HG03575 (cell line): ENCODE results near the gene GPR87.

Experiments used
- ATAC-seq: cut with Tn5 transposase; IDR thresholded peaks from one replicate; pipeline ENCODE4 v1.9.1; 2021; ENCODE audit not compliant: unreplicated experiment, insufficient number of reproducible peaks, low FRiP score; ENCODE audit errors: extremely low read depth

GPR87 gene

GRCh38 chr3:151316267-151316991 is at the start of gene GPR87:
Gene GPR87 (minus strand): TSS chr3:151316820. CDS start chr3:151300100, 16,720 bp downstream.
- no peak for ATAC-seq

DNA sequence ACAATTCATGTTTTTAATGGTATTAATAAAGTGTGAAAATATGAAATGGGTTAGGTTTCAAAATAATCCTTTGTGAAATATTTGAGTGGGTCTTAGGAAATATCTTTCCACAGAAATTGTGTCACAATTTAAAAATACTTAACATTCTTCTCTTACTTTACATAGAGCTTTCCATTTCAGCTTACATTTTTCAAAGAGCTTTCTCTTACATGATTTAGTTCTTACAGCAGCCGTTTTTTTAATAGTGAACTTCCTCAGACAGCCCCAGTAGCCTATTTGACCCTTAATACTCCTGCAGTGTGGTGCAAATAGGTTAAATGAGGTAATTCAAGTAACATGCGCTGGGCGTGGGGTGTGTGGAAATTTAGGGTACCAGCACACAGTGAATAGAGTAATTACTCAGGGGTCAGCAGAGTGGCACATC is 46.1 kb upstream of the GPR87 start:
- no peak for ATAC-seq

- ATAC-seq: no peak
Observed at GRCh38 chr3:151357463-151357850, 40.8 kb upstream of the GPR87 start.

DNA sequence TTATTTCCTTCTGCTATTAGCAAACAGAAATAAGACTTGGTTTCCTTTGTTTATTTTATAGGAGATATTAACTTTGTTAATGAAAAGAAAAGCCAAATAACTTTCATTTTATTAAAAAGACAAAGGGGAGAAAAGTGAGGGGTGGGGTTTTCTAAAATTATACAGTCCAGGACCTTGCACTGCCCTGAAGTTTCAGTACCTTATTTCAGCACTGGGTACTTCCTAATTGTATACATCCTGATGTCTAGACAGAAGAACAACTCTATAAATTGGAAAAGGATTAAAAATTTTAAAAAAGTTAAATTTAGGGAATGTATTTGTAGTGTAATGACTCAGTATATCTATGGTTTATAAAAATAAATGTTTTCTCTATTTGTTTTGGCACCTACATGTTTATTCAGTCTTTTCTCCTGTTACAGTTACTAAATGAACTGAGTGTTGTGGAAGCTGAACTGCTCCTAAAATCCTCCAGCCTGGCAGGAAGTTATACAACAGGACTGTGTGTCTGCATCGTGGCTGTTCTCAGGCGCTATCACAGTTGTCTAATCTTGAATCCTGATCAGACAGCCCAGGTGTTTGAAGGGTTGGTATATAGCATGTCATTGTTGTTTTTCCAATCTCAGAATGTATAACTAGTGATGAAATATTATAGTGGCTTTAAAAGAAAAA is 40.3 kb upstream of the GPR87 start:
- ATAC-seq: no peak

GRCh38 chr3:151351648-151352047 is 35.0 kb upstream of the GPR87 start:
- no peak for ATAC-seq

DNA sequence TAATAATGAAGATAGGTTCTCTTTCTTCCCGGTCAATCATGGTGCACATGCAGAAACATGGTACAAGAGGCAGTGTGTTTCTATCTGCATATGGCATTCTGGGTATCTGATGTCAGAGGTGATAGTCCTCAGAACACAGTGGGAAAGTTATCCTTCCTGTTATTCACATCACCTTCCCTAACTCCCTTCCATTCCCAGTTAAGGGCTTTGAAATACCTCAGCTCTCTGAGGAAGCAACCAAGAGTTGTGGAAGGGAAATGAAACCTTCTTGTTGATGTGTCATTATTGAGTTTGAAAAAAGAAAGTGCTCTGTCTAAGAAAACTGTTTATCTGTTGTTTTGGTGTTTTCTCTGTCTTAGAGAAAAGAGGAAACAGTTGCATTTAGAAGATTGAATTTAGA is 34.6 kb upstream of the GPR87 start:
- ATAC-seq: peak; percentile 70

DNA sequence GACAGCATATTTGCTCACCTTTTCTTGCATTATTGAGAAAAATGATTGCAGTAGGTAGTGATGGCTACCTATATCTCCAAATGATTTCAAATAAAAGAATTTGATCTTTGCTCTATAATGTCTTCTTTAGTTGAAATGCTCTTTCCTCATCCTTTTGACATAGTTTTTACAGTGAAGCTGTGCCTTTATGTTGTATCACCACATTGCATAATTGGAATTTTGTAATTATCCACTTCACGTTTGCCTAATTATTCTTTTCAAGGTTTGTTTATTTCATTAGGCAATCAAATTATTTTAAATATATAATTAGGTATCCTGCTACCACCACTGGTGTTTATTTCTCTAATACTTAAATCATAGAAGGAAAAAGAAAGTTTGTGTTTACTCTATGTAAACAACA is 34.0 kb upstream of the GPR87 start:
- no peak for ATAC-seq

GRCh38 chr3:151347432-151347831 is 30.8 kb upstream of the GPR87 start:
- ATAC-seq: no peak

GRCh38 chr3:151346292-151346691 is 29.7 kb upstream of the GPR87 start:
- no peak for ATAC-seq

GRCh38 chr3:151345859-151346258 is 29.2 kb upstream of the GPR87 start:
- ATAC-seq: no peak

- no peak for ATAC-seq
Observed at GRCh38 chr3:151331696-151332095, 15.1 kb upstream of the GPR87 start.

DNA sequence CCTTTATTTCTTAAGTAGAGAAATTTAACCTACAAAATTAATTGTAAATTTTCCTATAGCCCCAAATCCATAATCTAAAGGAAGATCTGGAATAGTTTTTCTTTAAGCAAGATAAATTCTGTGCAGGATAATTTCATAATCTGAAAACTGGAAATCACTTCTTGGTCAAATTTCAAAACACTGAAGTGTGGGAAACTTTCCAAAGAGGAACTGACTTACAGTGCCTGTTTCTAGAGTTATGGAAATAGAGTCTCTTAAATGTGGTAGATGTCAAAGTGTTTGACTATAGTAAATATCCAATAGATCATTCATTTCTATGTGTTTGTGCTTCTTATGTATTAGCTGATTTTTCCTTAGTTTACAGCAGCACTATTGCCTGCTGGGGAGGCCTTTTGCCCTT is 14.3 kb upstream of the GPR87 start:
- ATAC-seq: no peak

GRCh38 chr3:151330379-151330778 is 13.8 kb upstream of the GPR87 start:
- ATAC-seq: no peak

DNA sequence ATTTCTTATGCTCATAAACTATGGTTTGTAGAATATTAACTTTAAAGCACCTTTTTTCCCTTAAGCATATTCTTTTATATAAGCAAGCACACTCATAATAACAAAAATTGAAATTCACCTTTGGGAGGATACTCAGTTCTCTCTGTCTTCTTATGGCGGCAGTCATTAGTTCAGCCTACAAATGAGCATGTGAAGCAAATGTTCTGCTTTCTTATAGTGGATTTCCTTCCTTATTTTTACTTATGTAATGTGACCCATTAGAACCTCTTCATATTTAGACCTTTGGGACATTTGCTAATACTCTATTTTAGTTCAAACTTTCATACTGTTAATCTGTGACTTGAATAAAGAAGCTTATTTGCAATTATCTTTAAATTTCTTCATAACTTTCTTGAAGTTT is 12.7 kb upstream of the GPR87 start, which contains the start of gene P2RY13:
TSS of gene P2RY13 (minus strand) at position 187 of the 400 bp plus-strand sequence. CDS start at position 166, 21 bp downstream.
- no peak for ATAC-seq

GRCh38 chr3:151328298-151328995 is 11.8 kb upstream of the GPR87 start:
- ATAC-seq: no peak

- no peak for ATAC-seq
Observed at GRCh38 chr3:151327571-151328198, 11.1 kb upstream of the GPR87 start.

GRCh38 chr3:151322511-151322910 is 5.9 kb upstream of the GPR87 start:
- ATAC-seq: no peak

DNA sequence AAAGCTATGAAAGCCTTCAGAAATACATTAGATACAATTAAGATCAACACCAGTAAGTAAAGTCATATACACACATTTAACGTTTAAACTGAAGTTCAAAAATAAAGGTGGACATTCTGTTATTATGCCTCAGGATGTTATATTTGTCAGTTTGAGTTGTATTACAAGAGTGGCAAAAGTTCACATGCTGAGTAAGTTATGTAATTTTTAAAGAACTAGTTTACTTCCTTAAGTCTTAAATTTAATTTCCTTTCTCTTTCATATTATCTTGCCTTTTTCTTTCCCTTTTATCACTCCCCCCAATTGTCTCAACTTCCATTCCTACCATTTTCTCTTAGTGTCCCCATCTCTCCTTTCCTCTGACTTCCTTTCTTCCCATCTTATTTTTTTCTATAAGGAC is 4.9 kb upstream of the GPR87 start:
- no peak for ATAC-seq

DNA sequence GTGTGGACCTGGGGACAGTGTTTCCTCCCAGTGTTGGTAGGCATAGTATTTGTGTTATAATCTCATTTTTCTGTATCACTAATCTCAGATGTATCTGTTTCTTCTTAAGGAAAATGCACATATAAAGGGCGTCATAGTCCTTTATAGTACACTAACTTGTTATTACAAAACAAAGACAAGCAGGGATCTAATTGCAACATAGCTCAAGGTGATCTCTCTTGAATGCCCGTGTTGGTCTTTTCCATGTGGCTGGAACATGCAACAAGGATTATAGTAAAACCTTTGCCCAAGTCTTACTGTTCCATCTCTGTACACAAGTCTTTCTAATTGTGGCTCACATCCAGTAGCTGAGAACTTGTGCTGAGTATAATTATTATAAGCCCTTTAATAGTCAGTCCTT is 3.5 kb upstream of the GPR87 start:
- ATAC-seq: no peak

DNA sequence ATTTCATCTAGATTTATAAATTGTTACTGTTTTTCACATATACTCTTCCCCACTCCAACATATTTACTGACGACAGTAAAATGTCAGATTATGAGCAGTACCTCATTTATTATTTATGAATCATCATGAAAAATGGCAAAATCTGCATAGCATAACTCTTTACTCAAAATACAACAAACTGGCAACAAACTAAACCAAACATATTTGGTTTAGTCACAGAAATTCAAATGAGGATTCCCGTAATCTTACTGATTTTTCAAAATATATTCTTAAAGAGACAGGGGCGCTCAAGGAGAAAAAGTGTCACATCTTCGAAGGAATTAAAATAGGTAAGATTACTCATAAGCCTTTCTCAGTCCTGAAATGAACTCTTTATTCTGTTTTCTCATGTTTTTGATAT is 3.0 kb upstream of the GPR87 start:
- no peak for ATAC-seq
